Erythroblast (primary cell): Measurements from ENCODE around the gene HSFX3.
"Not testable (repeated sequence)": the region's sequence is repeated elsewhere in the genome, so short reads cannot be mapped to it uniquely, and the experiment has no call there.

Source experiments
- GATA1 ChIP-seq: IDR thresholded peaks from 2 replicates; pipeline ENCODE4 v1.6.1; 2011; ENCODE audit warnings: low read depth, mild to moderate bottlenecking, control low read depth, low read length, moderate library complexity
- POLR2A ChIP-seq: IDR thresholded peaks from 2 replicates; pipeline ENCODE4 v1.6.1; 2011; ENCODE audit warnings: mild to moderate bottlenecking, low read length

DNA sequence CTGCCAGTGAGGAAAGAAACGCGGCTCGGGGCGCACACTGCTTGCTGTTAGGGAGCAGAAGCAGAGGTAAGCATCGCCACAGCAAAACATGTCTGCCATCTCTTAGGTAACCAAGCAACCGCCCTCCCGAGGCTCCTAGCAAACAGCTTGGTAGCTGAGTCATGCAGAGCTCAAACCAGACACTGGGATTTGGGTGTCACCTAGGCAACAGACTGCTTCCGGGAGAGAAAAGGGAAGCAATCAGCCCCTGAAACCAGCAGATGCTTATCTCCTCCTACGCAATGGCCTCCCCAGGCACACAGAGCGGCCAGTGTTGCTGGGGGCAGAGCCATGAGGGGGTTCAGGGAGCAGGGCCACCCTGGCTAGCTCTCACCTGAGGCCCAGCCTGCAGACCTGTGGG, 46.3 kb downstream of the HSFX3 start:
- TF ChIP-seq POLR2A, GATA1: not testable (repeated sequence)
